HCT116 (cell line): ENCODE data around the gene EHMT1. TPM values are rescaled to one million over a fixed set of nuclear protein-coding genes. Genes with fewer than 3 reads are reported as not detected.

ENCODE experiments used
- ATAC-seq: fragments of 200-7000 bp; cut with Tn5 transposase; 2 replicates; pipeline ENCODE4 v1.9.1; 2020; ENCODE audit warnings: mild to moderate bottlenecking, moderate library complexity
- BruUV-seq: library from RNA; stranded (reverse); fragments of 400-500 nt; replicated peaks from 2 replicates; lab custom pipeline; 2021; lab: Mats Ljungman, UMichigan
- CTCF ChIA-PET: fragments of 300-600 bp; sonication (Branson Sonifier 250); formaldehyde crosslinking; loops from one replicate; lab custom pipeline; 2021; ENCODE audit warnings: antibody characterized with exemption; lab: Charles Lee
- POLR2A ChIA-PET: fragments of 300-600, 350-600 bp; sonication (Branson Sonifier 250); formaldehyde crosslinking; loops from one replicate; lab custom pipeline; 2021; ENCODE audit warnings: antibody characterized with exemption; lab: Charles Lee
- RAD21 ChIA-PET, 2 experiments: fragments of 300-600 bp; sonication (Branson Sonifier 250); formaldehyde crosslinking; loops; one replicate each; lab custom pipeline; 2023; ENCODE audit warnings: low total read pairs in 2 of 2; ENCODE audit not compliant: uncharacterized antibody in 2 of 2, unreplicated experiment in 2 of 2, low non-redundant PET in 1 of 2; lab: Charles Lee
- DNase-seq: peaks from one replicate; pipeline ENCODE4 v3.0.0-alpha.2; 2010; ENCODE audit warnings: low read depth, low spot score
- H2AFZ ChIP-seq: fragments of 200-600 bp; shearing (Covaris generic), sonication (generic); 2 replicates; pipeline ENCODE4 v1.6.1; 2017; ENCODE audit warnings: low read depth, mixed run types, mixed read lengths, antibody characterized with exemption, low read length; ENCODE audit not compliant: poor library complexity, severe bottlenecking
- H3K27ac ChIP-seq: 2 replicates; pipeline ENCODE4 v1.5.1; 2012; ENCODE audit warnings: low read depth, low read length
- H3K27me3 ChIP-seq: fragments of 200-600 bp; sonication (generic); 2 replicates; pipeline ENCODE4 v1.6.1; 2016; ENCODE audit warnings: mixed run types, low read length, mixed read lengths; ENCODE audit not compliant: insufficient read depth
- H3K36me3 ChIP-seq, 2 experiments: fragments of 200-500 bp in 1 of 2; fragments of 200-600 bp in 1 of 2; sonication (Bioruptor generic) in 1 of 2; sonication (generic) in 1 of 2; 2 replicates each; pipeline versions ENCODE4 v1.5.1 to v1.6.1; 2014 to 2016; ENCODE audit warnings: low read length in 2 of 2, inconsistent platforms in 1 of 2, mixed read lengths in 1 of 2, mixed run types in 1 of 2; ENCODE audit not compliant: insufficient read depth in 2 of 2, control insufficient read depth in 1 of 2
- H3K4me1 ChIP-seq, 2 experiments: fragments of 200-600 bp in 1 of 2; sonication (generic) in 1 of 2; 2 replicates each; pipeline versions ENCODE4 v1.5.1 to v1.6.1; 2012 to 2017; ENCODE audit warnings: low read length in 2 of 2, inconsistent platforms in 1 of 2, mild to moderate bottlenecking in 1 of 2, mixed read lengths in 1 of 2, mixed run types in 1 of 2, moderate library complexity in 1 of 2; ENCODE audit not compliant: insufficient read depth in 2 of 2, control insufficient read depth in 1 of 2
- H3K4me2 ChIP-seq: fragments of 200-600 bp; sonication (generic); 2 replicates; pipeline ENCODE4 v1.6.1; 2017; ENCODE audit warnings: mixed run types, low read length, mixed read lengths
- H3K4me3 ChIP-seq, 2 experiments: fragments of 200-600 bp in 1 of 2; sonication (generic) in 1 of 2; replicated peaks in 1 of 2; 2 replicates each; pipeline ENCODE4 v1.5.1; 2011 to 2016; ENCODE audit warnings: low read length in 2 of 2, control low read depth in 1 of 2, low read depth in 1 of 2, mild to moderate bottlenecking in 1 of 2, mixed read lengths in 1 of 2, mixed run types in 1 of 2
- H3K79me2 ChIP-seq: fragments of 200-600 bp; sonication (generic); 2 replicates; pipeline ENCODE4 v1.6.1; 2017; ENCODE audit warnings: mild to moderate bottlenecking, mixed run types, low read length, moderate library complexity, mixed read lengths; ENCODE audit not compliant: insufficient read depth
- H3K9ac ChIP-seq: fragments of 200-600 bp; sonication (generic); 2 replicates; pipeline ENCODE4 v1.6.1; 2016; ENCODE audit warnings: low read length, mixed read lengths
- H3K9me2 ChIP-seq: fragments of 200-600 bp; sonication (generic), shearing (Covaris generic); 2 replicates; pipeline ENCODE4 v1.6.1; 2017; ENCODE audit warnings: mixed run types, mild to moderate bottlenecking, moderate library complexity; ENCODE audit not compliant: insufficient read depth
- H3K9me3 ChIP-seq, 2 experiments: fragments of 200-500 bp in 1 of 2; fragments of 200-600 bp in 1 of 2; sonication (Bioruptor generic) in 1 of 2; sonication (generic) in 1 of 2; 2 replicates each; pipeline ENCODE4 v1.6.1; 2014 to 2017; ENCODE audit warnings: low read length in 2 of 2, mixed read lengths in 2 of 2, inconsistent platforms in 1 of 2, low read depth in 1 of 2, mild to moderate bottlenecking in 1 of 2, mixed run types in 1 of 2, moderate library complexity in 1 of 2; ENCODE audit not compliant: control insufficient read depth in 1 of 2, insufficient read depth in 1 of 2
- H4K20me1 ChIP-seq: fragments of 200-600 bp; sonication (generic), shearing (Covaris generic); 2 replicates; pipeline ENCODE4 v1.6.1; 2017; ENCODE audit warnings: mixed run types, mild to moderate bottlenecking, moderate library complexity; ENCODE audit not compliant: insufficient read depth
- ELF1 ChIP-seq: IDR thresholded peaks from 2 replicates; pipeline ENCODE4 v1.6.1; 2012; ENCODE audit warnings: low read depth, borderline replicate concordance
- EZH2 ChIP-seq: fragments of 200-600 bp; sonication (generic); IDR thresholded peaks from 2 replicates; pipeline ENCODE4 v1.6.1; 2017; ENCODE audit warnings: antibody characterized with exemption, mixed run types
- FOSL1 ChIP-seq: IDR thresholded peaks from 2 replicates; pipeline ENCODE4 v1.6.1; 2012; ENCODE audit warnings: low read depth
- JUND ChIP-seq: IDR thresholded peaks from 2 replicates; pipeline ENCODE4 v1.6.1; 2012
- POLR2A ChIP-seq: IDR thresholded peaks from 2 replicates; pipeline ENCODE4 v1.7.0; 2011; ENCODE audit warnings: borderline replicate concordance; ENCODE audit not compliant: insufficient read depth, insufficient read length; ENCODE audit errors: extremely low read depth
- POLR2AphosphoS5 ChIP-seq: IDR thresholded peaks from 2 replicates; pipeline ENCODE4 v1.6.1; 2011; ENCODE audit warnings: mild to moderate bottlenecking, low read depth, low read length, moderate library complexity
- RAD21 ChIP-seq: IDR thresholded peaks from 2 replicates; pipeline ENCODE4 v1.6.1; 2012; ENCODE audit warnings: low read depth, mild to moderate bottlenecking
- SIN3A ChIP-seq: IDR thresholded peaks from 2 replicates; pipeline ENCODE4 v1.6.1; 2012; ENCODE audit warnings: low read depth
- YY1 ChIP-seq: IDR thresholded peaks from 2 replicates; pipeline ENCODE4 v1.6.1; 2011; ENCODE audit warnings: low read length, low read depth, moderate library complexity, mild to moderate bottlenecking; ENCODE audit not compliant: insufficient replicate concordance; ENCODE audit errors: extremely low read depth
- ZFX ChIP-seq: fragments of 450-650 bp; IDR thresholded peaks from 2 replicates; pipeline ENCODE4 v1.6.1; 2017
- intact Hi-C: fragments of 100-400 bp; cut with micrococcal nuclease; formaldehyde crosslinking; loops from 2 replicates; pipeline ENCODE4 v1.10.0; 2022
- total RNA-seq: library from RNA; stranded (reverse); gene quantifications from one replicate; pipeline ENCODE4 v1.2.1, GENCODE V29; 2021; ENCODE audit not compliant: unreplicated experiment
- TF ChIP-seq, protein P1 (sequence below), 3 experiments: fragments of 200-600 bp in 1 of 3; sonication (generic) in 1 of 3; IDR thresholded peaks in 2 of 3; conservative IDR thresholded peaks in 1 of 3; 2 replicates each; pipeline ENCODE4 v1.5.1; 2012 to 2017; ENCODE audit warnings: low read depth in 2 of 3, low read length in 2 of 3, antibody characterized with exemption in 1 of 3, borderline replicate concordance in 1 of 3, control low read depth in 1 of 3, mild to moderate bottlenecking in 1 of 3, mixed read lengths in 1 of 3, mixed run types in 1 of 3, moderate library complexity in 1 of 3; ENCODE audit not compliant: insufficient read depth in 1 of 3

EHMT1 gene
- total RNA-seq, 1 experiment from 2014 or later: 86.1 TPM

GRCh38 chr9:137578518-137579258 is 40.1 kb upstream of the EHMT1 start, which contains the start of gene DPH7 (continued):
- TF ChIP-seq POLR2AphosphoS5 (peak; percentile 79), FOSL1 (no peak), JUND (no peak), EZH2 (no peak), ZFX (peak; percentile 95; the same call in 1 of the 2 replicates), SIN3A (peak; percentile 56; the same call in 1 of the 2 replicates)

- ChIA-PET CTCF (interaction anchor here (0.7 to 2.7 kb wide), 3 partner anchors 11 to 138 kb away, joined by 3 to 11 read pairs (median 3); partner anchors contain the start of gene ZMYND19), RAD21 (no interaction called here)
These were observed 39.6 kb upstream of the EHMT1 start for GRCh38 chr9:137579259-137579604.

More at GRCh38 chr9:137579259-137579604, 39.6 kb upstream of the EHMT1 start:
- Histone ChIP-seq H3K4me2 (peak overlapping the region; percentile 93), H3K27ac (peak overlapping the region; percentile 89), H3K9me3 (no peaks in the 10 kb centered on the region), H3K36me3 (peaks cover 11 to 50% of the 10 kb centered on the region in 2 experiments; a peak in 3 of 4 replicates), H4K20me1 (no peaks in the 10 kb centered on the region), H3K9ac (peak overlapping the region; percentile 89; the same call in 1 of the 2 replicates), H3K4me1 (peaks cover 6 to 15% of the 10 kb centered on the region in 2 experiments; a peak in 3 of 4 replicates), H3K79me2 (peaks cover 68% of the 10 kb centered on the region), H3K27me3 (no peaks in the 10 kb centered on the region), H2AFZ (no peak overlapping the region), H3K9me2 (no peaks in the 10 kb centered on the region), H3K4me3 (peak overlapping the region; percentile 61 to 91; a peak in 3 of 4 replicates)
- DNase-seq (no peak), ATAC-seq (no peak)
- POLR2A ChIA-PET: no interaction called here
- TF ChIP-seq, protein P1, sequence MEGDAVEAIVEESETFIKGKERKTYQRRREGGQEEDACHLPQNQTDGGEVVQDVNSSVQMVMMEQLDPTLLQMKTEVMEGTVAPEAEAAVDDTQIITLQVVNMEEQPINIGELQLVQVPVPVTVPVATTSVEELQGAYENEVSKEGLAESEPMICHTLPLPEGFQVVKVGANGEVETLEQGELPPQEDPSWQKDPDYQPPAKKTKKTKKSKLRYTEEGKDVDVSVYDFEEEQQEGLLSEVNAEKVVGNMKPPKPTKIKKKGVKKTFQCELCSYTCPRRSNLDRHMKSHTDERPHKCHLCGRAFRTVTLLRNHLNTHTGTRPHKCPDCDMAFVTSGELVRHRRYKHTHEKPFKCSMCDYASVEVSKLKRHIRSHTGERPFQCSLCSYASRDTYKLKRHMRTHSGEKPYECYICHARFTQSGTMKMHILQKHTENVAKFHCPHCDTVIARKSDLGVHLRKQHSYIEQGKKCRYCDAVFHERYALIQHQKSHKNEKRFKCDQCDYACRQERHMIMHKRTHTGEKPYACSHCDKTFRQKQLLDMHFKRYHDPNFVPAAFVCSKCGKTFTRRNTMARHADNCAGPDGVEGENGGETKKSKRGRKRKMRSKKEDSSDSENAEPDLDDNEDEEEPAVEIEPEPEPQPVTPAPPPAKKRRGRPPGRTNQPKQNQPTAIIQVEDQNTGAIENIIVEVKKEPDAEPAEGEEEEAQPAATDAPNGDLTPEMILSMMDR (IDR thresholded peaks at IDR 0.05 in 2 of 3, conservative IDR thresholded peaks at IDR 0.05 in 1 of 3; ENCODE audit: borderline replicate concordance in 1 of 3, insufficient read depth in 1 of 3, low read depth in 2 of 3, low read length in 2 of 3): no peak
- no peak for TF ChIP-seq RAD21
- no peak for TF ChIP-seq ELF1
- no peak for TF ChIP-seq POLR2A
- TF ChIP-seq YY1: no peak
- intact Hi-C loops: loop anchor here (5.0 kb wide), 1 partner anchor 33 kb away; no protein-coding TSS in a partner anchor
- BruUV-seq: TSS peak; percentile 32
